Hepatocyte (in vitro differentiated cells): ENCODE measurements around the gene GGA1. TPM values are rescaled to one million over a fixed set of nuclear protein-coding genes. Genes with fewer than 3 reads are reported as not detected.

Experiments
- DNase-seq: peaks from one replicate; pipeline ENCODE4 v3.0.0-alpha.2; 2016; ENCODE audit warnings: low spot score
- H2AFZ ChIP-seq: fragments of 200-600 bp; sonication (generic); 2 replicates; pipeline ENCODE4 v1.6.0; 2016; ENCODE audit warnings: antibody characterized with exemption, mild to moderate bottlenecking
- H3K27ac ChIP-seq: fragments of 200-600 bp; sonication (generic); 2 replicates; pipeline ENCODE4 v1.5.1; 2016; ENCODE audit warnings: mild to moderate bottlenecking
- H3K27me3 ChIP-seq: fragments of 200-600 bp; sonication (generic); 2 replicates; pipeline ENCODE4 v1.6.1; 2016
- H3K36me3 ChIP-seq: fragments of 200-600 bp; sonication (generic); replicated peaks from 2 replicates; pipeline ENCODE4 v1.5.1; 2016; ENCODE audit warnings: low read depth; ENCODE audit not compliant: insufficient read depth
- H3K4me1 ChIP-seq: fragments of 200-600 bp; sonication (generic); 2 replicates; pipeline ENCODE4 v1.5.1; 2016; ENCODE audit warnings: mild to moderate bottlenecking, moderate library complexity; ENCODE audit not compliant: insufficient read depth
- H3K4me2 ChIP-seq: fragments of 200-600 bp; sonication (generic); 2 replicates; pipeline ENCODE4 v1.6.0; 2016
- H3K4me3 ChIP-seq: fragments of 200-600 bp; sonication (generic); 2 replicates; pipeline ENCODE4 v1.5.1; 2016; ENCODE audit warnings: mild to moderate bottlenecking
- H3K79me2 ChIP-seq: fragments of 200-600 bp; sonication (generic); 2 replicates; pipeline ENCODE4 v1.6.0; 2017; ENCODE audit warnings: mild to moderate bottlenecking
- H3K9me2 ChIP-seq: fragments of 200-600 bp; sonication (generic); replicated peaks from 2 replicates; pipeline ENCODE4 v1.6.0; 2017; ENCODE audit warnings: mild to moderate bottlenecking; ENCODE audit not compliant: insufficient read depth
- H3K9me3 ChIP-seq: fragments of 200-600 bp; sonication (generic); 2 replicates; pipeline ENCODE4 v1.5.1; 2016; ENCODE audit warnings: low read depth, mild to moderate bottlenecking
- H4K20me1 ChIP-seq: fragments of 200-600 bp; sonication (generic); 2 replicates; pipeline ENCODE4 v1.6.0; 2016; ENCODE audit warnings: mild to moderate bottlenecking; ENCODE audit not compliant: insufficient read depth, poor library complexity, severe bottlenecking
- EZH2 ChIP-seq: fragments of 200-600 bp; sonication (generic); IDR thresholded peaks from 2 replicates; pipeline ENCODE4 v1.6.1; 2016; ENCODE audit warnings: antibody characterized with exemption, mild to moderate bottlenecking, borderline replicate concordance
- EZH2phosphoT487 ChIP-seq: fragments of 200-600 bp; sonication (generic); IDR thresholded peaks from one replicate; pipeline ENCODE4 v1.6.1; 2018; ENCODE audit warnings: antibody characterized with exemption, mild to moderate bottlenecking, low read depth, moderate library complexity; ENCODE audit not compliant: unreplicated experiment, severe bottlenecking
- WGBS: methylation state at CpG from one replicate; pipeline ENCODE4 v1.1.6; 2016; ENCODE audit warnings: low lambda C conversion rate; ENCODE audit errors: missing lambda C conversion rate; 5-methylcytosine and 5-hydroxymethylcytosine counted together
- polyA plus RNA-seq: library from polyadenylated mRNA; unstranded; fragments of >200 nt; fragmentation: Nextera tagmentation; extraction: Ambion mirVana; gene quantifications from 2 replicates; pipeline ENCODE4 v1.2.1, GENCODE V29; 2016
- total RNA-seq: library from RNA; depleted of rRNA; stranded (reverse); fragments of >200 nt; gene quantifications from 2 replicates; pipeline ENCODE4 v1.2.3, GENCODE V29; 2014
- TF ChIP-seq, protein P1 (sequence below): fragments of 200-600 bp; sonication (generic); IDR thresholded peaks from 2 replicates; pipeline ENCODE4 v1.5.1; 2016; ENCODE audit warnings: antibody characterized with exemption, mild to moderate bottlenecking; ENCODE audit not compliant: poor library complexity

The GGA1 gene
- total and polyA plus RNA-seq, 2 experiments from 2014 or later: 30.2 to 51.5 TPM

DNA sequence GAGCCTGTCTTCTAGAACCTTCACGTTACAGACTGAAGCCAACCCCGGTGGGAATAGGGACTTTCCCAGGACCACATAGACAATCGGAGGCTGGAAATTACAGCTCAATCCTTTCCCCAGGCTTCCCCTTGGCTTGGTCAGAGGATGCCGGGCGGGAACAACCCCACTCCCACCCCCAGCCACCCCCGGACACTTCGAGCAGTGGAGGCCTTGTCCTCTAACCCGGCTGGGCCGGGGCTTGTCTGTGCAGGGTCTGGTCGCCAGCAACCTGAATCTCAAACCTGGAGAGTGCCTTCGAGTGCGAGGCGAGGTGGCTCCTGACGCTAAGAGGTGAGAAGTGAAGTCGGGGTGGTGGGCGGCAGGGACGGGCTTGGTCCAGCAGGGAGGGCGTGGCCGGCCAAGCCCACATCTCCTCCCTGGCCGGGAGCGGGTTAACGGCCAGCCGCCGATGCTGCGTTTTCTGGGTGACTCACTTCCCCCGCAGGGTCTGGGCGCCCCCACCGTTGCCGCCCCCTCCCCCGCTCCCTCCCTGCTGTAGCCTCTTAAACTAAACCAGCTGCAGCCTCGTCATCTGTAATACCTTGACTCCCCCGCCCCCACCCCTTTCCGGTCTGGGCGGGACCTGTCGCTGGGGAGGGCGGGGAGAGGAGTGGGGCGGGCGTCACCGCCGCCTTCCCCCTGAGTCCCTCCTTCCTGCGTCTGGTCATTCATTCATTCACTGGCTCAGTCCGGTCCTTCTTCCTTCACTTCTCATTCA, 68.3 kb downstream of the GGA1 start:
- H3K27me3 ChIP-seq: no peaks in the 10 kb centered on the region
- TF ChIP-seq EZH2phosphoT487 (no peak), EZH2 (no peak)
- TF ChIP-seq, protein P1, sequence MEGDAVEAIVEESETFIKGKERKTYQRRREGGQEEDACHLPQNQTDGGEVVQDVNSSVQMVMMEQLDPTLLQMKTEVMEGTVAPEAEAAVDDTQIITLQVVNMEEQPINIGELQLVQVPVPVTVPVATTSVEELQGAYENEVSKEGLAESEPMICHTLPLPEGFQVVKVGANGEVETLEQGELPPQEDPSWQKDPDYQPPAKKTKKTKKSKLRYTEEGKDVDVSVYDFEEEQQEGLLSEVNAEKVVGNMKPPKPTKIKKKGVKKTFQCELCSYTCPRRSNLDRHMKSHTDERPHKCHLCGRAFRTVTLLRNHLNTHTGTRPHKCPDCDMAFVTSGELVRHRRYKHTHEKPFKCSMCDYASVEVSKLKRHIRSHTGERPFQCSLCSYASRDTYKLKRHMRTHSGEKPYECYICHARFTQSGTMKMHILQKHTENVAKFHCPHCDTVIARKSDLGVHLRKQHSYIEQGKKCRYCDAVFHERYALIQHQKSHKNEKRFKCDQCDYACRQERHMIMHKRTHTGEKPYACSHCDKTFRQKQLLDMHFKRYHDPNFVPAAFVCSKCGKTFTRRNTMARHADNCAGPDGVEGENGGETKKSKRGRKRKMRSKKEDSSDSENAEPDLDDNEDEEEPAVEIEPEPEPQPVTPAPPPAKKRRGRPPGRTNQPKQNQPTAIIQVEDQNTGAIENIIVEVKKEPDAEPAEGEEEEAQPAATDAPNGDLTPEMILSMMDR: no peak
- no peaks in the 10 kb centered on the region for H3K36me3 ChIP-seq
- H3K9me3 ChIP-seq: no peaks in the 10 kb centered on the region
- peak overlapping the region; percentile 24 for H3K4me3 ChIP-seq
- peaks cover 12% of the 10 kb centered on the region for H3K79me2 ChIP-seq
- H4K20me1 ChIP-seq: peaks cover 12% of the 10 kb centered on the region
- H3K4me1 ChIP-seq: peaks cover 10% of the 10 kb centered on the region
- H3K4me2 ChIP-seq: peak overlapping the region; percentile 83
- WGBS: 5% methylated on average over 29 of the region's 42 CpGs
- H2AFZ ChIP-seq: no peak overlapping the region
- DNase-seq: peak; percentile 96
- H3K9me2 ChIP-seq: no peaks in the 10 kb centered on the region
- H3K27ac ChIP-seq: peak overlapping the region; percentile 88

DNA sequence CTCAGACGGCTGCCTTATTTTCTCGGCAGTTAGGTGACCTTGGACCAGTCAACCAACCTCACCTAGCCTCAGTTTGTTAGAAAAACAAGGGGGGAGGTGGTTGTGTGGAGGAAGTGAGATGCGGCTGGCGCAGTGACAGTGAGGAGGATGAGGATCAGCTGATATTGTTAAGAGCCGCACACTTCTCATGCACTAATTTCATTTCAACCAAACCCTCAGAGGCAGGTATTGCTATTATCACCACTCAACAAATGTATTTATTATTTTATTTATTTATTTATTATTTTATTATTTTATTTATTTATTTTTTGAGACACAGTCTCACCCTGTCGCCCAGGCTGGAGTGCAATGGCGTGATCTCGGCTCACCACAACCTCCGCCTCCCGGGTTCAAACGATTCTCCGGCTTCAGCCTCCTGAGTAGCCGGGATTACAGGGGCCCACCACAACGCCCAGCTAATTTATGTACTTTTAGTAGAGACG, 68.9 kb downstream of the GGA1 start:
- Histone ChIP-seq H3K4me2 (peak overlapping the region; percentile 83), H3K79me2 (peaks cover 12% of the 10 kb centered on the region), H3K27ac (peak overlapping the region; percentile 57), H4K20me1 (peaks cover 12% of the 10 kb centered on the region), H3K9me3 (no peaks in the 10 kb centered on the region), H3K36me3 (no peaks in the 10 kb centered on the region), H3K4me1 (peaks cover 10% of the 10 kb centered on the region), H2AFZ (no peak overlapping the region), H3K27me3 (no peaks in the 10 kb centered on the region), H3K9me2 (no peaks in the 10 kb centered on the region), H3K4me3 (peak overlapping the region; percentile 22)
- no peak for DNase-seq
- 69% methylated on average over 15 of the region's 15 CpGs for WGBS
- TF ChIP-seq, protein P1: no peak
- no peak for TF ChIP-seq EZH2phosphoT487
- TF ChIP-seq EZH2: no peak

DNA sequence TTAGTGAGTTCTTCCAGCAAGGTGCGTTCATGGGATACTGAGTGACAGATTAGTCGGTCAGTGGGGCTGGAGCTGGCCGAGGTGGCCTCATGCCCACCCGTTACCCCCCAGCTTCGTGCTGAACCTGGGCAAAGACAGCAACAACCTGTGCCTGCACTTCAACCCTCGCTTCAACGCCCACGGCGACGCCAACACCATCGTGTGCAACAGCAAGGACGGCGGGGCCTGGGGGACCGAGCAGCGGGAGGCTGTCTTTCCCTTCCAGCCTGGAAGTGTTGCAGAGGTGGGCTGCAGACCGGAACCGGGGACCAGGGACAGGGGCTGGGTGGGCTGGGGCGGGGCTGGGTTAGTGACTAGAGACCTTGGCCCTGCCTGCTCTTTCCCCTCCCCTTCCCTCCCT, 69.7 kb downstream of the GGA1 start:
- H3K27me3 ChIP-seq: no peaks in the 10 kb centered on the region
- TF ChIP-seq, protein P1: no peak
- TF ChIP-seq EZH2phosphoT487 (no peak), EZH2 (no peak)
- H3K4me2 ChIP-seq: peak overlapping the region; percentile 83
- no peak overlapping the region for H2AFZ ChIP-seq
- H3K36me3 ChIP-seq: no peaks in the 10 kb centered on the region
- H3K79me2 ChIP-seq: peaks cover 12% of the 10 kb centered on the region
- H3K4me3 ChIP-seq: no peak overlapping the region
- DNase-seq: no peak
- no peaks in the 10 kb centered on the region for H3K9me2 ChIP-seq
- no peaks in the 10 kb centered on the region for H3K9me3 ChIP-seq
- H3K27ac ChIP-seq: no peak overlapping the region
- H3K4me1 ChIP-seq: peaks cover 10% of the 10 kb centered on the region
- WGBS: 85% methylated on average over 17 of the region's 18 CpGs
- peaks cover 12% of the 10 kb centered on the region for H4K20me1 ChIP-seq
